ENCODE measurements around the gene RNF207.

Gene RNF207

GRCh38 chr1:6249739-6250689 lies 44.1 kb downstream of the RNF207 start:
- TF ChIP-seq GATA3 (IDR thresholded peaks at IDR 0.05; ENCODE audit: low read depth, low read length) (no peak), GATA2 (IDR thresholded peaks at IDR 0.05; ENCODE audit: low read depth, low read length) (no peak)

GRCh38 chr1:6251233-6251632 lies 45.3 kb downstream of the RNF207 start:
- TF ChIP-seq GATA3 (IDR thresholded peaks at IDR 0.05; ENCODE audit: low read depth, low read length) (no peak), GATA2 (IDR thresholded peaks at IDR 0.05; ENCODE audit: low read depth, low read length) (no peak)

- TF ChIP-seq GATA2 (IDR thresholded peaks at IDR 0.05; ENCODE audit: low read depth, low read length) (no peak), GATA3 (IDR thresholded peaks at IDR 0.05; ENCODE audit: low read depth, low read length) (no peak)
These were observed 45.9 kb downstream of the RNF207 start for GRCh38 chr1:6251681-6252373.

- TF ChIP-seq GATA2 (IDR thresholded peaks at IDR 0.05; ENCODE audit: low read depth, low read length): no peak
- TF ChIP-seq GATA3 (IDR thresholded peaks at IDR 0.05; ENCODE audit: low read depth, low read length): no peak
These were observed 46.4 kb downstream of the RNF207 start for GRCh38 chr1:6252374-6252710.

- TF ChIP-seq GATA3 (IDR thresholded peaks at IDR 0.05; ENCODE audit: low read depth, low read length): no peak
- no peak for TF ChIP-seq GATA2 (IDR thresholded peaks at IDR 0.05; ENCODE audit: low read depth, low read length)
These were observed 47.5 kb downstream of the RNF207 start for GRCh38 chr1:6253380-6253779.

GRCh38 chr1:6254691-6255090 lies 48.8 kb downstream of the RNF207 start:
- TF ChIP-seq GATA2 (IDR thresholded peaks at IDR 0.05; ENCODE audit: low read depth, low read length) (no peak), GATA3 (IDR thresholded peaks at IDR 0.05; ENCODE audit: low read depth, low read length) (no peak)

- TF ChIP-seq GATA2 (IDR thresholded peaks at IDR 0.05; ENCODE audit: low read depth, low read length): no peak
- TF ChIP-seq GATA3 (IDR thresholded peaks at IDR 0.05; ENCODE audit: low read depth, low read length): no peak
These were observed 50.7 kb downstream of the RNF207 start for GRCh38 chr1:6256645-6257044.

- no peak for TF ChIP-seq GATA2 (IDR thresholded peaks at IDR 0.05; ENCODE audit: low read depth, low read length)
- TF ChIP-seq GATA3 (IDR thresholded peaks at IDR 0.05; ENCODE audit: low read depth, low read length): no peak
These were observed 51.7 kb downstream of the RNF207 start for GRCh38 chr1:6257541-6258069.

GRCh38 chr1:6258675-6259074 lies 52.8 kb downstream of the RNF207 start:
- TF ChIP-seq GATA2 (IDR thresholded peaks at IDR 0.05; ENCODE audit: low read depth, low read length): no peak
- TF ChIP-seq GATA3 (IDR thresholded peaks at IDR 0.05; ENCODE audit: low read depth, low read length): no peak

- TF ChIP-seq GATA2 (IDR thresholded peaks at IDR 0.05; ENCODE audit: low read depth, low read length): no peak
- TF ChIP-seq GATA3 (IDR thresholded peaks at IDR 0.05; ENCODE audit: low read depth, low read length): no peak
These were observed 53.8 kb downstream of the RNF207 start for GRCh38 chr1:6259491-6260362.

- no peak for TF ChIP-seq GATA3 (IDR thresholded peaks at IDR 0.05; ENCODE audit: low read depth, low read length)
- no peak for TF ChIP-seq GATA2 (IDR thresholded peaks at IDR 0.05; ENCODE audit: low read depth, low read length)
These were observed 54.6 kb downstream of the RNF207 start for GRCh38 chr1:6260433-6260934.

GRCh38 chr1:6260961-6261614 lies 55.2 kb downstream of the RNF207 start, which contains the start of gene GPR153:
Gene GPR153 (minus strand): TSS chr1:6261098. CDS start chr1:6254905, 6,193 bp downstream.
- TF ChIP-seq GATA2 (IDR thresholded peaks at IDR 0.05; ENCODE audit: low read depth, low read length): no peak
- TF ChIP-seq GATA3 (IDR thresholded peaks at IDR 0.05; ENCODE audit: low read depth, low read length): no peak

- TF ChIP-seq GATA2 (IDR thresholded peaks at IDR 0.05; ENCODE audit: low read depth, low read length) (no peak), GATA3 (IDR thresholded peaks at IDR 0.05; ENCODE audit: low read depth, low read length) (no peak)
These were observed 55.7 kb downstream of the RNF207 start for GRCh38 chr1:6261615-6261995.
